Left cardiac atrium (tissue), 4 donors: Measurements from ENCODE around the gene EFCAB14. TPM values are rescaled to one million over a fixed set of nuclear protein-coding genes. Genes with fewer than 3 reads are reported as not detected.
"Not testable (repeated sequence)": the region's sequence is repeated elsewhere in the genome, so short reads cannot be mapped to it uniquely, and the experiment has no call there.

Experiments used
- ATAC-seq, 2 donors: fragments of 200-7000 bp; cut with Tn5 transposase; one replicate each; pipeline ENCODE4 v1.9.1; 2020; ENCODE audit warnings: mild to moderate bottlenecking in 2 of 2, moderate library complexity in 2 of 2
- DNase-seq: peaks from one replicate; pipeline ENCODE4 v3.0.0-alpha.2; 2020
- intact Hi-C, 2 donors: fragments of 100-400 bp; cut with DNase I; formaldehyde crosslinking; loops; one replicate each; pipeline versions ENCODE4 v1.14.1 to v1.15.1; 2022 to 2023
- long read RNA-seq: library from polyadenylated mRNA; unstranded; transcript quantifications from one replicate; pipeline ENCODE4 v2.0.0, GENCODE V29; 2021
- total RNA-seq, 2 donors: library from RNA; stranded (reverse); fragmentation: NEBNext Ultra II Directional; extraction: Animal tissue kit (Norgen Biotek cat#: 25700); gene quantifications; one replicate each; pipeline ENCODE4 v1.2.1, GENCODE V29; 2021
- donor health status: DM: no; HTN: yes; CAD: no.
- donor health status: DM: no; HTN: yes; CAD: no; lungs with severe emphysema.
- donor health status: DM: yes; HTN: yes; CAD: no.
- donor health status: Dilated cardiomyopathy.

The EFCAB14 gene
- 10 to 100 TPM; 66.1 to 72.4 TPM for total RNA-seq
- long read RNA-seq, full-length matches to known transcripts: 43 of 81 reads
- long read RNA-seq, partial matches to known transcripts: 19 of 81 reads
- long read RNA-seq, other reads (novel, unspliced or antisense): 19 of 81 reads

GRCh38 chr1:46718727-46719622 lies at the start of gene EFCAB14:
Gene EFCAB14, minus strand, starts transcription at chr1:46719114. Its CDS starts 1,027 bp downstream, at chr1:46718087.
- ATAC-seq (peak; percentile 99 to 100), DNase-seq (peak; percentile 94)
- intact Hi-C loops: loop anchor here in 1 of 2 donors (5.0 to 10.0 kb wide), 2 partner anchors 52 to 74 kb away; partner anchors contain the start of gene ATPAF1

- ATAC-seq: no peak
- no peak for DNase-seq
- intact Hi-C loops: no loop called here
Observed at GRCh38 chr1:46768445-46768844, 49.5 kb upstream of the EFCAB14 start.

- ATAC-seq: peak; percentile 86 to 93
- DNase-seq: no peak
- intact Hi-C loops: no loop called here
Observed at GRCh38 chr1:46767649-46768282, 48.9 kb upstream of the EFCAB14 start.

GRCh38 chr1:46764402-46764801 lies 45.5 kb upstream of the EFCAB14 start:
- DNase-seq (no peak), ATAC-seq (no peak)
- intact Hi-C loops: no loop called here

- no peak for ATAC-seq
- DNase-seq: no peak
- intact Hi-C loops: no loop called here
Observed at GRCh38 chr1:46761740-46762139, 42.8 kb upstream of the EFCAB14 start.

- no peak for DNase-seq
- no peak for ATAC-seq
- intact Hi-C loops: no loop called here
Observed at GRCh38 chr1:46760558-46761166, 41.7 kb upstream of the EFCAB14 start.

GRCh38 chr1:46757956-46758528 lies 39.1 kb upstream of the EFCAB14 start:
- peak in 1 of 2 donors; percentile 33 for ATAC-seq
- no peak for DNase-seq
- intact Hi-C loops: no loop called here

- intact Hi-C loops: no loop called here
- ATAC-seq (peak in 1 of 2 donors; percentile 75), DNase-seq (no peak)
Observed at GRCh38 chr1:46757247-46757955, 38.5 kb upstream of the EFCAB14 start.

- intact Hi-C loops: no loop called here
- ATAC-seq (no peak), DNase-seq (no peak)
Observed at GRCh38 chr1:46755121-46755520, 36.2 kb upstream of the EFCAB14 start.

- DNase-seq, intact Hi-C loops, ATAC-seq: not testable (repeated sequence)
Observed at GRCh38 chr1:46754707-46755106, 35.8 kb upstream of the EFCAB14 start.

GRCh38 chr1:46753985-46754384 lies 35.1 kb upstream of the EFCAB14 start:
- intact Hi-C loops: no loop called here
- DNase-seq (no peak), ATAC-seq (no peak)

GRCh38 chr1:46749921-46750404 lies 31.0 kb upstream of the EFCAB14 start:
- intact Hi-C loops: loop anchor here (5.0 to 10.0 kb wide), 3 partner anchors 242 to 427 kb away; no protein-coding TSS in a partner anchor
- peak; percentile 29 for DNase-seq
- ATAC-seq: peak; percentile 48 to 50

GRCh38 chr1:46749404-46749803 lies 30.5 kb upstream of the EFCAB14 start:
- DNase-seq (no peak), ATAC-seq (no peak)
- intact Hi-C loops: loop anchor here (5.0 to 10.0 kb wide), 3 partner anchors 243 to 428 kb away; no protein-coding TSS in a partner anchor

GRCh38 chr1:46747683-46748288 lies 28.9 kb upstream of the EFCAB14 start:
- intact Hi-C loops: loop anchor here (5.0 to 10.0 kb wide), 3 partner anchors 245 to 430 kb away; no protein-coding TSS in a partner anchor
- ATAC-seq (peak; percentile 78 to 93), DNase-seq (peak; percentile 31)

GRCh38 chr1:46742069-46742468 lies 23.2 kb upstream of the EFCAB14 start:
- intact Hi-C loops: loop anchor here in 1 of 2 donors (10.0 kb wide), 1 partner anchor 253 kb away; no protein-coding TSS in a partner anchor
- ATAC-seq (no peak), DNase-seq (no peak)

- ATAC-seq (peak; percentile 31 to 53), DNase-seq (no peak)
- intact Hi-C loops: no loop called here
Observed at GRCh38 chr1:46735708-46736324, 16.9 kb upstream of the EFCAB14 start.

- DNase-seq, ATAC-seq: not testable (repeated sequence)
- intact Hi-C loops: loop anchor here (5.0 to 10.0 kb wide), 2 partner anchors 194 to 281 kb away; a partner anchor contains a TSS
Observed at GRCh38 chr1:46728327-46728873, 9.5 kb upstream of the EFCAB14 start.
